HG03469 (cell line): ENCODE measurements around the gene ATOH8.

Experiments
- ATAC-seq: cut with Tn5 transposase; IDR thresholded peaks from one replicate; pipeline ENCODE4 v1.9.1; 2021; ENCODE audit warnings: mild to moderate bottlenecking, moderate library complexity, moderate number of reproducible peaks; ENCODE audit not compliant: unreplicated experiment

ATOH8 gene

DNA sequence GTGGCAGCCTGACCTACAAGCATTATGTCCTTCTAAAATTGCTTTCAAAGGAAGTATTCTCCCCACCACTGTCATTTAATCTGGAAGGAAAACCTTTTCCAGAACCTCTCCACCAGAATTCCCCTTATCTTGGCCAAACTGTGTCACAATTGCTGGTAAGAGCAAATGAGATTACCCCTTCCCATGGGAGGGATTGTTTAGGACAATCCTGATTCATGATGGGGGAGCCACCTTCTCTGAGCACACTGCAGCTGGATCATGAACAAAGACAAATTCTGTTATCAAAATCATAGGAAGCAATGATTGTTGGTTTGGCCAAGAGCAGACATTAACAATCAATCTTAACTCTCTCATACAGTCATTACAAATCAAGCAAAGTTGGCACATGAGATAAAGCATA is 18.1 kb upstream of the ATOH8 start:
- ATAC-seq = no peak

GRCh38 chr2:85736456-85737355 is 17.1 kb upstream of the ATOH8 start:
- no peak for ATAC-seq

- no peak for ATAC-seq
Observed at GRCh38 chr2:85737481-85737880, 16.3 kb upstream of the ATOH8 start.

- ATAC-seq = no peak
Observed at GRCh38 chr2:85737961-85738360, 15.8 kb upstream of the ATOH8 start.

GRCh38 chr2:85740193-85740592 is 13.6 kb upstream of the ATOH8 start:
- no peak for ATAC-seq

GRCh38 chr2:85741211-85741832 is 12.5 kb upstream of the ATOH8 start:
- ATAC-seq = no peak

DNA sequence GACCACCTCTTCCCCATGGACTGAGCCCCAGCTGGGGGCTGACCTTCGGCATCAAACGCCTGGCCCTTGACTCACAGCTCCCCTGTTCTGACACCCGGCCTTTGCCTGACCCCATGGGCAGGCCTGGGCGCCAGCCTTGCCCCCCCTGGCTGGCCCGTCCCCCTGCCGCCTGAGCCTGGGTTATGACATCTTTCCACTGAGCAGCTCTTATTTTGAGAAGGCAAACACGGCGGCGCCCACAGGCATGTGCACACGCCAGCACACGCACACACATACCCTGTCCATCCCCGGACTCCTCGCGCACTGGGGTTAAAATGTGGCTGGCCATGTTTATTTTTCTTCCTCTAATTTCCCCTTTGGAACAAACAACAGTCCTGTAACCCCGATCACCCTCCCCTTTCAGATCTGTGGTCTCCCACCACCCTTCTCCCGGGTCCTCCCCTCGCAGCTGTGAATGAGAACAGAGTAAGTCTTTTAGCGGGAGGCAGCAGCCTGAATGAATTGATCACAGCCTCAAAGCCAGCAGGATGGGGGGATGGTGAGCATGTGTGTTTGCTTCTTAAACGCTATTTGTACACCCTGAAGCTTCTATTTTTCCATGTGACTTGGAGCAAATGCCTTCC is 11.8 kb upstream of the ATOH8 start:
- ATAC-seq = no peak

DNA sequence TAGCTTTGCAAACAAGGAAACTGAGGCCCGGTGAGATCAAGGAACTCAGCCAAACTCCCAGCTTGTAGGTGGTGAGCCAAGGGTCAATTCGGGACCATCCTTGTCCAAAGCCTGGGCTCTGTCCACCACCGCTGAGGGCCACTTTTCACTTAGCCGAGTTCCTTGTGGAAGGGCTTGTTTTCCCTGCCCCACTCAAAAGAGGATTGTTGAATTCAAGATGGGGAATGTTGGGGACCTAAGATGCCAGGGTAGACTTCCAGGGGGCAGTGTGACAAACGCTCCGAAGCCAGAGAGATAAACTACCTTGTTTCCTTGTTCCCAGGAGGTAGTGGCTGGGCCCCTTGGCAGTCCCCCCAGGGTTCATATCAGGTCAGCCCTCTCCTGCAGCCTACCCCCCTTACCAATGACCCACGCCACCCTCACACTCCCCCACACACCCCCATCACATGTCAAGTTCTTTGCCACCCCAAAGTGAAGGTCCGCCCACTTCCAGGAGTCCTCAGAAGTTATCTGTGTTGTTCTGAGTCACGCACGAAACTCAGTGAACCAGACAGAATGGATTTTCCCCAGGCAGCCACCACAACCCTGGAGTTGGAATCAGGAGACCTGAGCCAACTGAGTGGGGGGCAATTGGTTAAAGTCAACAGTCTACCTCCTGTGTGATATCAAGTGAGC is 10.3 kb upstream of the ATOH8 start:
- ATAC-seq = no peak

DNA sequence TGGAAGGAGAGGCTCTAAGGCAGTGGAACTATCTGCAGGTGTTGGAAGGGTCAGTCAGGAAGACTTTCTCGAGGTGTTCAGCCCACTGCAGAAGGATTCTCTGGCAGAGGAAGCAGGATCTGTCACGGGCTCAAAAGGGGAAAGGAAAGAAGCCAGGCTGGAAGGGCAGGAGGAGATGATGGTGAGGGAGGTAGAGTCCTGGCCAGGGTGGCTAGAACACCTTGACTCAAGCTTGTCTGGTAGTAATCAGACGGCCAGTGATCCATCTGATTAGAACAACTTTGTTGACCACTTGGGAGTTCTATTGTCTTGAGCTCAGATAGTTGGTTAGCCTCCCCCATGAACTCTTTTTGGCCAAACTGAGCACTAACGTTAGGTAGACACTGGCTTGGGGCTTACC is 9.7 kb upstream of the ATOH8 start:
- ATAC-seq = no peak

- ATAC-seq = no peak
Observed at GRCh38 chr2:85744741-85745601, 8.8 kb upstream of the ATOH8 start.

DNA sequence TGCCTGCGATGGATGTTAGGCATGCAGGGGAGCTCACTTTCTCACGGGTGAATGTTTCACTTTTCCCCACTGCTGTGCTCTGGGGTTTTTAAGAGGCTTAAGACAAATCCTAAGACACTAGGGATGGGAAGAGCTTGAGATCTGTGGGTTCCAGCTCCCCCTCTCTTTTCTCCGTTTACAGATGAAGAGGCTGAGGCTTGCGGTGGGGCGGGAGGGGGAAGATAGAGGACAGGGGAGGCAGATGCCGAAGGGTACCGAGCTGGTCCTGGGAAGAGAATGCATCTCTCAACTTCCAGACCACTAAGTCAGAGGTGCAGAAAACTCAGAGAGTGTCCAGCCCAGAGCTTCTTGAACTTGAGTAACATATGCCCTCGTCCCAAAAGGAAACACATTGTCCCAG is 8.2 kb upstream of the ATOH8 start:
- ATAC-seq = no peak

GRCh38 chr2:85746321-85747004 is 7.3 kb upstream of the ATOH8 start:
- no peak for ATAC-seq

DNA sequence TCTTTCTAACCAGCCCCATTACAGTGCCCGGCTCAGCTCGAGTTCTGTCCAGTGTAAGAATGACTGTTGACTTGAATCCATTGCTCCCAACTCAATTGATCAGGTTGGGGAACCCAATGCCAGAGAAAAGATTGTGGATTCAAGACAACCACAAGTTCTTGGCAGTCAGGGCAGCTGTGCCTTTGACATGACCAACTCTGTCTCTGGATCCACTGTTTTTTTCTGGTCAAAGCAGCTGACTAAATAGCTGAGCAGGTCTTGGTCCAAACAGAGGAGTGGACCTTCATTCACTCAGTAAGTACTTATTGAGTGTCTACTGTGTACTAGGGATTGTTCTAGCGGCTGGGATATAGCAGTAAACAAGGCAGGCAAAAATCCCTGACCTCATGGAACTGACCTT is 6.3 kb upstream of the ATOH8 start:
- ATAC-seq = no peak

- no peak for ATAC-seq
Observed at GRCh38 chr2:85748039-85748734, 5.6 kb upstream of the ATOH8 start.

DNA sequence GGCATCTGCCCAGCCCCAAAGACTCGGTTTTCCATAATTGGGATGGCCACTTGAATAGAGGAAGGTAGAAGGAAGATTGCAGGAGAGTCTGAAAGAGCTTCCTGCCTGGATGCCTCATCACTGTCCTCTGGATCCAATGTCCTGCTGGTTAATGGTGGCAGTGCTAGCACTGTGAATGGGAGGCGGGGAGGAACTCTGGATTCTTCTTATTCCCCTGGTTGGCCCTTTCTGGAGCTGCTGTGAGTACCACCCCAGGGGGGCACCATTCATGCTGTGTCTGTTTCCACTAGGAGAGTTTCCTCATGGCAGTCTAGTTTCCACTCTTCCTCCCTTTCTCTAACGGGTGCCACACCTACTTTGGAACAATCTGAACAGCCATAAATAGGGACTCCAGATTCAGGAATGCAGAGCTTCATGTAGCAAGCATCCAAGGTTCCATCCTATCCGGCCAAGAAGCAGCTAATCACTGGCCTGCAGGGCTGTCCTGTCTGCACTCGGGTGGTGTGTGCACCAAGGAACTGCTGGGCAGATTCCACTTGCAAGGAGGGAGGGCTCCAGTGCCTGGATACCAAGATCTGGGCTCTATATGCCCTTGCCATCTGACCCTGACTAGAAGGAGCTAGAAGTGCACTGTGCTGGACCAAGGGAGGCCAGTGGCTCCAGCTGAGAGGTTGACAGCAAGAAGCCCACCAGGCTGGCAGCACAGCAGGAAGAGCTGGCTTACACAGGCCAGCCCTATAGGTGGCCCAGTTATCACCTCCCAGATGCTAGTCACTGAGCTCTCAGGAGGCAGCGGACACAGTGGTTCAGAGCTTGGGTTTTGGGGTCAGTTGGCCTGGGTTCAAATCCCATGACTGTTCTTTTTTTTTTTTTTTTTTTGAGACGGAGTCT is 4.6 kb upstream of the ATOH8 start:
- ATAC-seq = no peak

DNA sequence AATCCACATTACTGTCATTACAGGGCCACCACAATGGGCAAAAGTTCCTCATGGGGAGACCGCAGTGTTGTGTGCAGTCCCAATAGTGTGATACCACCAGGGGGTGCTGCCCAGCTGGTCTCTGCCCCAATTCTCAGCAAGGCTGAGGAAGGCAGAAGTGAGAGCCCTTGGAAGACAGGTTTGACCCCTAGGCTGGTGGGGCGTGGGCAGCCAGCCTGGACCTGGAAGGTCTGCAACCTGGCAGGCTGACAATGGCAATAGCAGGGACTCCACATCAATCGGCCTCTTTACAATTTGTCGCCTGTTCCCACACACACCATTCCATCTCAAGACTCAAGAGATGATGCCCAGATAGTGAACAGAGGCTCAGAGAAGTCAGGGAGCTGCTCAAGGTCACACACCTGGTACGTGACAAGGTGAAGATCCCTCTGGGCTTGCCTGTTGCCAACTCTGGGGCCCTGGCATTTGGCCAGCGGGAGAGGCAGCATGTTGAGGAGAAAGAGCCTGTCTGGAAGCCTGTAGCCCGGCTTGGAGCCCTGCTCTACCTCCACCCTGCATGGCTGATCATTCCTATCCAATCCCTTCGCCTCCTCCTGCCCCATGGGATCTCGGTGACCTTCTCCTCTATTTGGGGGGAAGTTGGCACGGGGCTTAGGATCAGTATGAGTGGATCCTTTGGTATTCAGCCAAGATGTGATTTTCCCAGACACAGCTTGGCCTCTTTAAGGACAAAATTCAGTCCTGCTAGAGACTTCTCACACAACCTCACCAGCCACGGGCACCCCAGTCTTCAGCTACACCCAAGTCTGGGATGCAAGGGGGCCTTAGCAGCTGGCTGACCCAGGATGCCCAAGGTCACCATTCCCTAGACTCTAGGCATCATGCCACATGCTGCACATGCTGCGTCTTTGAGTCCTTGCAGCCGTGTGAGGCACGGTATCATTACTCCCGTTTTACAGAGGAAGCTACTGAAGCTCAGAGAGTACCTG is 2.9 kb upstream of the ATOH8 start:
- no peak for ATAC-seq

DNA sequence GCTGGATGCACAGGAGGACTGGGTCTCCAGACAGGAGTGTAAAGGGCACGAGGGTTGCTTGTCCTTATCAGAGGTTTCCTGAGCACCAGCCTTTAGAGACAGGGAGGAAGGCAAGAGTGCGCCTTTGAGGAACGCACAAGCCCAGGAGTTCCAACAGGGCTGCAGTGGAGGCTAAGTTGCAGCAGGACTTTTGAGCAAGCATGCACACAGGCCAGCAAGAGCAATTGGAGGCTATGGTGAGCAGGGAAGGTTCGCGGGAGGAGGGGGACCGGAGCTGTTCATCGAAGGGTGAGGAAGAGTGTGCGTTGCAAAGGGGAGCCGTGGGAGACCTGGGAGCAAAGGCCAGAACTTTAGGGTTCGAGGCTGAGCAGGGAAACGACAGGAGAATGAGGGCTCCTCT is 2.2 kb upstream of the ATOH8 start:
- ATAC-seq = no peak
